Lower leg skin (tissue), 3 donors: ENCODE measurements around the gene CNDP2.

Experiments used
- POLR2A ChIP-seq, 2 donors: fragments of 450-650 bp; IDR thresholded peaks; one replicate each; pipeline ENCODE4 v1.6.1; 2016 to 2017; ENCODE audit warnings: antibody characterized with exemption in 2 of 2, mild to moderate bottlenecking in 1 of 2, moderate library complexity in 1 of 2
- TF ChIP-seq, protein P1 (sequence below), 3 donors: fragments of 450-650 bp; IDR thresholded peaks; one replicate each; pipeline ENCODE4 v1.5.1; 2016; ENCODE audit warnings: antibody characterized with exemption in 3 of 3, mild to moderate bottlenecking in 3 of 3, moderate library complexity in 2 of 3

DNA sequence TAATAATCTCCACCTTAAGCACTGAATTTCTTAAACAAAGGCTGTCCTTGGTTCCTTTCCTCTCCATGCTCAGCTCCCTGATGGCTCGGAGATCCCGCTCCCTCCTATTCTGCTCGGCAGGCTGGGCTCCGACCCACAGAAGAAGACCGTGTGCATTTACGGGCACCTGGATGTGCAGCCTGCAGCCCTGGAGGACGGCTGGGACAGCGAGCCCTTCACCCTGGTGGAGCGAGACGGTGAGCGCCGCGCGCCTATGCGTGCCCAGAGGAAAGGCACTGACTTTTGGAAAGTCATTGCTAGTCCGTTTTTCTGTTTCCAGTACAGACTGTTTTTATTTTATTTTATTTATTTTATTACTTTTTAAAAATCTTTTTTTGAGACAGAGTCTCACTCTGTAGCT is 9.6 kb downstream of the CNDP2 start:
- TF ChIP-seq, protein P1, sequence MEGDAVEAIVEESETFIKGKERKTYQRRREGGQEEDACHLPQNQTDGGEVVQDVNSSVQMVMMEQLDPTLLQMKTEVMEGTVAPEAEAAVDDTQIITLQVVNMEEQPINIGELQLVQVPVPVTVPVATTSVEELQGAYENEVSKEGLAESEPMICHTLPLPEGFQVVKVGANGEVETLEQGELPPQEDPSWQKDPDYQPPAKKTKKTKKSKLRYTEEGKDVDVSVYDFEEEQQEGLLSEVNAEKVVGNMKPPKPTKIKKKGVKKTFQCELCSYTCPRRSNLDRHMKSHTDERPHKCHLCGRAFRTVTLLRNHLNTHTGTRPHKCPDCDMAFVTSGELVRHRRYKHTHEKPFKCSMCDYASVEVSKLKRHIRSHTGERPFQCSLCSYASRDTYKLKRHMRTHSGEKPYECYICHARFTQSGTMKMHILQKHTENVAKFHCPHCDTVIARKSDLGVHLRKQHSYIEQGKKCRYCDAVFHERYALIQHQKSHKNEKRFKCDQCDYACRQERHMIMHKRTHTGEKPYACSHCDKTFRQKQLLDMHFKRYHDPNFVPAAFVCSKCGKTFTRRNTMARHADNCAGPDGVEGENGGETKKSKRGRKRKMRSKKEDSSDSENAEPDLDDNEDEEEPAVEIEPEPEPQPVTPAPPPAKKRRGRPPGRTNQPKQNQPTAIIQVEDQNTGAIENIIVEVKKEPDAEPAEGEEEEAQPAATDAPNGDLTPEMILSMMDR (IDR thresholded peaks at IDR 0.05): no peak
- no peak for TF ChIP-seq POLR2A (IDR thresholded peaks at IDR 0.05)
